Activated CD8-positive, alpha-beta memory T cell treated with anti-CD3 and anti-CD28 coated beads for 24 hours (primary cell): ENCODE results near the gene SOBP.

Source experiments
- DNase-seq: peaks from one replicate; pipeline ENCODE4 v3.0.0-alpha.2; 2020

The SOBP gene

GRCh38 chr6:107622269-107622668 is 132.4 kb downstream of the SOBP start:
- no peak for DNase-seq

GRCh38 chr6:107624050-107624449 is 134.1 kb downstream of the SOBP start:
- DNase-seq, result no peak

GRCh38 chr6:107624541-107624940 is 134.6 kb downstream of the SOBP start:
- DNase-seq, result no peak

- DNase-seq, result no peak
Measured at GRCh38 chr6:107625264-107625663, 135.3 kb downstream of the SOBP start.

GRCh38 chr6:107626645-107627044 is 136.7 kb downstream of the SOBP start:
- no peak for DNase-seq

- no peak for DNase-seq
Measured at GRCh38 chr6:107627969-107628368, 138.1 kb downstream of the SOBP start.

- DNase-seq, result no peak
Measured at GRCh38 chr6:107628878-107629277, 139.0 kb downstream of the SOBP start.

GRCh38 chr6:107629548-107630129 is 139.7 kb downstream of the SOBP start:
- no peak for DNase-seq

- DNase-seq, result no peak
Measured at GRCh38 chr6:107630348-107630977, 140.5 kb downstream of the SOBP start.

GRCh38 chr6:107632381-107633136 is 142.6 kb downstream of the SOBP start:
- no peak for DNase-seq

GRCh38 chr6:107633680-107634323 is 143.9 kb downstream of the SOBP start:
- no peak for DNase-seq

- DNase-seq, result peak; percentile 62
Measured at GRCh38 chr6:107634324-107635056, 144.6 kb downstream of the SOBP start.

- no peak for DNase-seq
Measured at GRCh38 chr6:107635057-107635515, 145.2 kb downstream of the SOBP start.

- DNase-seq, result no peak
Measured at GRCh38 chr6:107636486-107636885, 146.6 kb downstream of the SOBP start.

GRCh38 chr6:107637316-107638315 is 147.7 kb downstream of the SOBP start:
- no peak for DNase-seq

- no peak for DNase-seq
Measured at GRCh38 chr6:107638493-107638892, 148.6 kb downstream of the SOBP start.

- no peak for DNase-seq
Measured at GRCh38 chr6:107639511-107639910, 149.6 kb downstream of the SOBP start.

GRCh38 chr6:107641071-107641470 is 151.2 kb downstream of the SOBP start:
- no peak for DNase-seq

GRCh38 chr6:107641500-107641941 is 151.6 kb downstream of the SOBP start:
- DNase-seq, result no peak

- DNase-seq, result no peak
Measured at GRCh38 chr6:107642095-107642860, 152.4 kb downstream of the SOBP start.

GRCh38 chr6:107642861-107643328 is 153.0 kb downstream of the SOBP start:
- DNase-seq, result no peak
